Activated gamma-delta T cell treated with anti-CD3 and anti-CD28 coated beads, Interleukin-2, amount 50 U/mL, for 16 hours (primary cell): ENCODE results near the gene SERF2.
"Not testable (repeated sequence)": the region's sequence is repeated elsewhere in the genome, so short reads cannot be mapped to it uniquely, and the experiment has no call there.

Experiments
- DNase-seq: peaks from one replicate; pipeline ENCODE4 v3.0.0-alpha.2; 2020; ENCODE audit warnings: low read depth

SERF2 gene

DNA sequence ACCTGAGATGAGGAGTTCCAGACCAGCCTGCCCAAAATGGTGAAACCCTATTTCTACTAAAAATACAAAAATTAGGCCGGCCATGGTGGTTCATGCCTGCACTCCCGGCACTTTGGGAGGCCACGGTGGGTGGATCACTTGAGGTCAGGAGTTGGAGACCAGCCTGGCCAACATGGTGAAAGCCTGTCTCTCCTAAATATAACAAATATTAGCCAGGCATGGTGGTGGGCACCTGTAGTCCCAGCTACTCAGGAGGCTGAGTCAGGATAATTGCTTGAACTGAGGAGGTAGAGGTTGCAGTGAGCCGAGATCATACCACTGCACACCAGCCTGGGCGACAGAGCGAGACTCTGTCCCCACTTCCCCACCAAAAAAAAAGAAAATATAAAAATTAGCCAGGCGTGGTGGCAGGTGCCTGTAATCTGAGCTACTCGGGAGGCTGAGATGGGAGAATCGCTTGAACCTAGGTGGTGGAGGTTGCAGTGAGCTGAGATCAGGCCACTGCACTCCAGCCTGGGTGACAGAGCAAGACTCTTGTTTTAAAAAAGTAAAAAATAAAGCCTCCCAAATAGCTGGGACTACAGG, 38.7 kb downstream of the SERF2 start:
- DNase-seq, result not testable (repeated sequence)

GRCh38 chr15:43831519-43832052, 39.5 kb downstream of the SERF2 start:
- not testable (repeated sequence) for DNase-seq

GRCh38 chr15:43832485-43832884, 40.4 kb downstream of the SERF2 start:
- DNase-seq, result not testable (repeated sequence)

GRCh38 chr15:43845421-43845820, 53.3 kb downstream of the SERF2 start:
- no peak for DNase-seq
